Ovary (tissue), 9 donors: ENCODE data around the gene MSH2. TPM values are rescaled to one million over a fixed set of nuclear protein-coding genes. Genes with fewer than 3 reads are reported as not detected.
"Not testable (repeated sequence)": the region's sequence is repeated elsewhere in the genome, so short reads cannot be mapped to it uniquely, and the experiment has no call there.

Experiments
- DNase-seq, 5 donors: peaks; one replicate each; pipeline ENCODE4 v3.0.0-alpha.2; 2019 to 2020
- H3K27ac ChIP-seq, 2 donors: fragments of 200-600 bp; one replicate each; pipeline versions ENCODE4 v1.5.1 to v1.8.0; 2019 to 2022
- H3K27me3 ChIP-seq: fragments of 200-600 bp; one replicate; pipeline ENCODE4 v1.8.0; 2022
- H3K36me3 ChIP-seq: fragments of 200-600 bp; sonication (generic); one replicate; pipeline ENCODE4 v1.5.1; 2019
- H3K4me1 ChIP-seq: one replicate; pipeline ENCODE4 v1.8.1; 2013; ENCODE audit warnings: mild to moderate bottlenecking, moderate library complexity; ENCODE audit not compliant: insufficient read depth
- H3K4me3 ChIP-seq: fragments of 200-600 bp; sonication (generic); one replicate; pipeline ENCODE4 v1.5.1; 2017
- H3K9me3 ChIP-seq, 2 donors: fragments of 200-600 bp in 1 of 2; sonication (generic) in 1 of 2; one replicate each; pipeline versions ENCODE4 v1.5.1 to v1.8.1; 2013 to 2019; ENCODE audit warnings: mild to moderate bottlenecking in 1 of 2, moderate library complexity in 1 of 2
- CTCF ChIP-seq, 3 donors: fragments of 450-650 bp in 2 of 3; fragments of 200-600 bp in 1 of 3; IDR thresholded peaks; one replicate each; pipeline versions ENCODE4 v1.5.1 to v1.8.0; 2016 to 2022; ENCODE audit warnings: antibody characterized with exemption in 3 of 3, mild to moderate bottlenecking in 1 of 3
- EP300 ChIP-seq: sonication (generic); formaldehyde crosslinking; IDR thresholded peaks from one replicate; pipeline ENCODE4 v1.6.1; 2017; ENCODE audit warnings: antibody characterized with exemption
- POLR2A ChIP-seq: fragments of 450-650 bp; IDR thresholded peaks from one replicate; pipeline ENCODE4 v1.6.1; 2017; ENCODE audit warnings: antibody characterized with exemption, mild to moderate bottlenecking, moderate library complexity
- WGBS, 3 donors: extraction: QIAGEN DNeasy Blood & Tissue Kit in 1 of 3; methylation state at CpG; one replicate each; pipeline versions ENCODE4 v1.1.5 to v1.1.7; 2013 to 2017; 5-methylcytosine and 5-hydroxymethylcytosine counted together
- intact Hi-C, 4 donors: fragments of 100-400 bp; cut with DNase I; formaldehyde crosslinking; loops; one replicate each; pipeline versions ENCODE4 v1.11.0 to v1.15.1; 2022 to 2023
- polyA plus RNA-seq, 2 donors: library from polyadenylated mRNA; stranded (reverse); fragments of 200-250 nt in 1 of 2; fragments of 350-450 nt in 1 of 2; fragmentation: Illumina TruSeq in 1 of 2; extraction: RNeasy Lipid Tissue Mini Kit (QIAGEN cat#74804) in 1 of 2; gene quantifications; one replicate each; pipeline ENCODE4 v1.2.3, GENCODE V29; 2013 to 2014
- total RNA-seq, 7 donors: library from RNA; depleted of rRNA in 2 of 7; stranded (reverse); fragments of >200 nt in 2 of 7; fragmentation: NEBNext Ultra II Directional in 3 of 7; extraction: Animal tissue kit (Norgen Biotek cat#: 25700) in 3 of 7; gene quantifications; one replicate each; pipeline versions ENCODE4 v1.1.0 to v1.2.4, GENCODE V29; 2016 to 2023
- donor health status: DM: no; HTN: no; CAD: no; lungs with moderate emphysema.
- donor health status: DM: no; HTN: no; CAD: no.
- donor health status: Bipolar disorder and iron deficiency.
- donor health status: DM: yes; HTN: yes; CAD: no.
- donor health status: DM: no; HTN: no; CAD: no.
- donor health status: DM: yes; HTN: yes; CAD: no.

The MSH2 gene
- total and polyA plus RNA-seq, 9 donors = 8.5 to 16.4 (median 10.7) TPM

GRCh38 chr2:47426786-47427185 is 23.8 kb downstream of the MSH2 start:
- no peak for DNase-seq
- Histone ChIP-seq H3K36me3 (no peaks in the 10 kb centered on the region), H3K27ac (no peak overlapping the region), H3K27me3 (no peaks in the 10 kb centered on the region), H3K9me3 (no peaks in the 10 kb centered on the region), H3K4me1 (no peaks in the 10 kb centered on the region), H3K4me3 (no peak overlapping the region)
- intact Hi-C loops = no loop called here
- TF ChIP-seq POLR2A (no peak), EP300 (no peak), CTCF (IDR thresholded peaks at IDR 0.05) (no peak)
- 92 to 97% (median 94%) methylated on average over 4 of the region's 4 CpGs for WGBS, 3 donors

GRCh38 chr2:47429795-47430194 is 26.8 kb downstream of the MSH2 start:
- Histone ChIP-seq H3K27ac (no peak overlapping the region), H3K4me3 (no peak overlapping the region), H3K36me3 (no peaks in the 10 kb centered on the region), H3K27me3 (no peaks in the 10 kb centered on the region), H3K4me1 (no peaks in the 10 kb centered on the region), H3K9me3 (no peaks in the 10 kb centered on the region)
- TF ChIP-seq CTCF (IDR thresholded peaks at IDR 0.05) (no peak), POLR2A (no peak), EP300 (no peak)
- no peak for DNase-seq
- WGBS, 3 donors = 89 to 93% (median 92%) methylated on average over 6 of the region's 6 CpGs
- intact Hi-C loops = loop anchor here in 1 of 4 donors (10.0 kb wide), 1 partner anchor 985 kb away; no protein-coding TSS in a partner anchor

GRCh38 chr2:47433006-47433405 is 30.1 kb downstream of the MSH2 start:
- not testable (repeated sequence) for H3K27me3 ChIP-seq, H3K9me3 ChIP-seq, H3K4me1 ChIP-seq, DNase-seq, H3K27ac ChIP-seq, H3K36me3 ChIP-seq, H3K4me3 ChIP-seq
- WGBS, 3 donors = 96% methylated on average over 26 of the region's 32 CpGs; no CpG with 5 or more reads in 2 of the 3 donors
- intact Hi-C loops = loop anchor here in 1 of 4 donors (10.0 kb wide), 1 partner anchor 982 kb away; no protein-coding TSS in a partner anchor

- not testable (repeated sequence) for H3K27me3 ChIP-seq, H3K4me1 ChIP-seq, H3K4me3 ChIP-seq, DNase-seq, H3K9me3 ChIP-seq, H3K36me3 ChIP-seq, H3K27ac ChIP-seq
- intact Hi-C loops = loop anchor here in 1 of 4 donors (10.0 kb wide), 1 partner anchor 981 kb away; no protein-coding TSS in a partner anchor
- WGBS, 3 donors = 96 to 100% methylated on average over 2 to 27 of the region's 31 CpGs; no CpG with 5 or more reads in 1 of the 3 donors
Observed at GRCh38 chr2:47433445-47433844, 30.5 kb downstream of the MSH2 start.

GRCh38 chr2:47437287-47437686 is 34.3 kb downstream of the MSH2 start:
- no peak for DNase-seq
- Histone ChIP-seq H3K4me3 (no peak overlapping the region), H3K27ac (no peak overlapping the region), H3K27me3 (no peaks in the 10 kb centered on the region), H3K4me1 (peaks cover 1% of the 10 kb centered on the region), H3K36me3 (no peaks in the 10 kb centered on the region), H3K9me3 (no peaks in the 10 kb centered on the region)
- 10 to 14% (median 14%) methylated on average over 4 of the region's 4 CpGs for WGBS, 3 donors
- TF ChIP-seq POLR2A (no peak), EP300 (no peak), CTCF (IDR thresholded peaks at IDR 0.05) (peak in 1 of 3 donors; percentile 45)
- intact Hi-C loops = loop anchor here in 2 of 4 donors (5.0 to 10.0 kb wide), 3 partner anchors 330 to 978 kb away; no protein-coding TSS in a partner anchor
